Gastroesophageal sphincter (tissue), 4 donors: ENCODE results near the gene CARD14. TPM values are rescaled to one million over a fixed set of nuclear protein-coding genes. Genes with fewer than 3 reads are reported as not detected.
"Not testable (repeated sequence)": the region's sequence is repeated elsewhere in the genome, so short reads cannot be mapped to it uniquely, and the experiment has no call there.

Source experiments
- ATAC-seq: fragments of 150-250 bp; one replicate; pipeline ENCODE4 v1.9.1; 2016; ENCODE audit warnings: mild to moderate bottlenecking, moderate library complexity
- H3K27ac ChIP-seq, 4 donors: fragments of 200-600 bp; sonication (generic) in 3 of 4; 1 replicate in 3 of 4; 2 replicates in 1 of 4; pipeline ENCODE4 v1.5.1; 2016 to 2019
- H3K27me3 ChIP-seq: fragments of 200-600 bp; sonication (generic); one replicate; pipeline ENCODE4 v1.5.1; 2019
- H3K36me3 ChIP-seq, 2 donors: fragments of 200-600 bp; sonication (generic); one replicate each; pipeline ENCODE4 v1.5.1; 2019; ENCODE audit warnings: control low read depth in 1 of 2
- H3K4me1 ChIP-seq, 3 donors: fragments of 200-600 bp; sonication (generic); 1 replicate in 2 of 3; 2 replicates in 1 of 3; pipeline ENCODE4 v1.5.1; 2016 to 2019; ENCODE audit warnings: control low read depth in 2 of 3
- H3K4me3 ChIP-seq, 2 donors: fragments of 200-600 bp; sonication (generic); one replicate each; pipeline ENCODE4 v1.5.1; 2019; ENCODE audit warnings: mild to moderate bottlenecking in 1 of 2, moderate library complexity in 1 of 2
- H3K9me3 ChIP-seq, 3 donors: fragments of 200-600 bp; sonication (generic); one replicate each; pipeline ENCODE4 v1.5.1; 2017 to 2019; ENCODE audit warnings: control low read depth in 2 of 3
- EP300 ChIP-seq: sonication (generic); formaldehyde crosslinking; IDR thresholded peaks from one replicate; pipeline ENCODE4 v1.6.1; 2017; ENCODE audit warnings: antibody characterized with exemption, mild to moderate bottlenecking
- POLR2A ChIP-seq, 2 donors: fragments of 450-650 bp; IDR thresholded peaks; one replicate each; pipeline ENCODE4 v1.6.1; 2017; ENCODE audit warnings: antibody characterized with exemption in 2 of 2, mild to moderate bottlenecking in 2 of 2, moderate library complexity in 1 of 2
- POLR2AphosphoS5 ChIP-seq: sonication (generic); formaldehyde crosslinking; IDR thresholded peaks from one replicate; pipeline ENCODE4 v1.6.1; 2017; ENCODE audit warnings: antibody characterized with exemption
- WGBS, 2 donors: methylation state at CpG; one replicate each; pipeline ENCODE4 v1.1.5; 2018; ENCODE audit warnings: low coverage in 1 of 2; 5-methylcytosine and 5-hydroxymethylcytosine counted together
- total RNA-seq, 4 donors: library from RNA; depleted of rRNA; stranded (reverse); fragments of >200 nt; gene quantifications; one replicate each; pipeline ENCODE4 v1.1.0, GENCODE V29; 2016
- TF ChIP-seq, protein P1 (sequence below), 4 experiments: fragments of 200-600 bp in 2 of 4; fragments of 450-650 bp in 2 of 4; sonication (generic) in 1 of 4; IDR thresholded peaks; one replicate each; pipeline ENCODE4 v1.5.1; 2017 to 2019; ENCODE audit warnings: antibody characterized with exemption in 4 of 4, mild to moderate bottlenecking in 2 of 4, moderate library complexity in 2 of 4

CARD14 gene
- total RNA-seq, 4 donors from 2014 or later: 0.78 to 0.81 TPM; not detected in 2

DNA sequence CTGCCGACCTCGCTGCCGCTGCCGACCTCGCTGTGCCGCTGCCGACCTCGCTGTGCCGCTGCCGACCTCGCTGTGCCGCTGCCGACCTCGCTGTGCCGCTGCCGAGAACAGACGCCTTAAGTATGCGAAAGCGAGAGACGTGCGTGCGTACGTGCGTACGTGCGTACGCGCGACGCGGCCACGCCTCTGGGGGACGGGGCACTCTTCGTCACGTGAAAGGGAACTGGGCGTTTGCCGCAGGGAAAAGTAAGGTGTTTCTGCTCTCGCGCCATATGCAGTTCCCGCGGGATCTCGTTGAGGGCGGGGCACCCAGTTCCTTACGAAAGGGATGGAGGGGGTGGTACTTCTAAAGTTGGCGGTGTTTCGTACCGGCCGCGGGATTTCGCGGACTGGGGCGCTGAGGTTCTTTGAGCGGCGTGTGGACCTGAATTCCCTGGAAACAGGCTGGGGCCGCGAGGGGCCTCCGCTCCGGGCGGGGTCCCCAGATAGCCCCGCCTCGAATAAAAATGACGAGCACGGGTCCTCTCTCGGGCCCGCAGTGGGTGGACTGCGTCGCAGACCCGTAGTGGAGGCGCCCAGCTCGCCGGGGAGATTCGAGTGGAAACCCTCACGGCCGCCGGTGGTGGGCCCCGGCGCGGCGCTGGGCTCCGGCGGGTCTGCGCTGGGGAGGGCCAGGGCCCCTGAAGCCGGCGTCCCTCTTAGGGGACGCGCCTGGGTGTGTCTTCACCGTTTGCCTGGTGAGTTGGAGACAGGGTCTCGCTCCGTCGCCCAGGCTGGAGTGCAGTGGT is 22.6 kb upstream of the CARD14 start, which contains the start of gene EIF4A3:
EIF4A3 (minus strand) TSS at position 94 of the 788 bp plus-strand sequence. CDS start 167 bp downstream, outside the sequence.
- peak; percentile 74 to 88 for TF ChIP-seq POLR2A (IDR thresholded peaks at IDR 0.05)
- TF ChIP-seq POLR2AphosphoS5: peak; percentile 94
- TF ChIP-seq, protein P1, sequence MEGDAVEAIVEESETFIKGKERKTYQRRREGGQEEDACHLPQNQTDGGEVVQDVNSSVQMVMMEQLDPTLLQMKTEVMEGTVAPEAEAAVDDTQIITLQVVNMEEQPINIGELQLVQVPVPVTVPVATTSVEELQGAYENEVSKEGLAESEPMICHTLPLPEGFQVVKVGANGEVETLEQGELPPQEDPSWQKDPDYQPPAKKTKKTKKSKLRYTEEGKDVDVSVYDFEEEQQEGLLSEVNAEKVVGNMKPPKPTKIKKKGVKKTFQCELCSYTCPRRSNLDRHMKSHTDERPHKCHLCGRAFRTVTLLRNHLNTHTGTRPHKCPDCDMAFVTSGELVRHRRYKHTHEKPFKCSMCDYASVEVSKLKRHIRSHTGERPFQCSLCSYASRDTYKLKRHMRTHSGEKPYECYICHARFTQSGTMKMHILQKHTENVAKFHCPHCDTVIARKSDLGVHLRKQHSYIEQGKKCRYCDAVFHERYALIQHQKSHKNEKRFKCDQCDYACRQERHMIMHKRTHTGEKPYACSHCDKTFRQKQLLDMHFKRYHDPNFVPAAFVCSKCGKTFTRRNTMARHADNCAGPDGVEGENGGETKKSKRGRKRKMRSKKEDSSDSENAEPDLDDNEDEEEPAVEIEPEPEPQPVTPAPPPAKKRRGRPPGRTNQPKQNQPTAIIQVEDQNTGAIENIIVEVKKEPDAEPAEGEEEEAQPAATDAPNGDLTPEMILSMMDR (IDR thresholded peaks at IDR 0.05): peak in 1 of 4 experiments; percentile 29
- peak; percentile 89 for TF ChIP-seq EP300
- Histone ChIP-seq H3K36me3 (peaks cover 0 to 20% of the 10 kb centered on the region in 2 donors), H3K27ac (peak within 1 kb of the TSS; percentile 79 to 98 (median 94)), H3K9me3 (no peaks in the 10 kb centered on the region), H3K4me1 (peaks cover 0 to 49% (median 11%) of the 10 kb centered on the region in 3 donors), H3K4me3 (peak within 1 kb of the TSS; percentile 68 to 97), H3K27me3 (no peaks in the 10 kb centered on the region)
- peak; percentile 97 for ATAC-seq
- 0% methylated on average over 1 to 4 of the region's 90 CpGs for WGBS, 2 donors

DNA sequence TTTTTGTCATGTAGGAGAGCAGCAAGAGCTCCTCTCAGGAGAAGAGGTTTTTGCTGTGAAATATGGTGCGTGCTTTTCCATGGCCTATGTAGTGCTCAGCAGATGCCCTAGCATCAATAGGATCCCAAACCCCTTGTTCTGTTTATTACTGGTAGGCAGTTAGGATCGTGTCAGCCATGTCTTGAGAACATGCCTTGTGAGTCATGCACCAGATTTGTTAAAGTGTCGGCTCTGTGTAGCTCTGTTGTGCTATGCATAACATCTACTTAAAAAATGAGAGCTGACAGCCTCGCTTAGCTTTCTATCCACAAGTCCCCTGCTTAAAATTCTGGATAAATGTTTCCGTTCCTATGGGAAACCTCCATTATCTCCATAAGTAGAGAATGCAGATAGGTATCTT is 18.5 kb upstream of the CARD14 start:
- peak overlapping the region in 1 of 4 donors; percentile 9 for H3K27ac ChIP-seq
- no peak for TF ChIP-seq EP300
- peak; percentile 35 for TF ChIP-seq POLR2AphosphoS5
- peaks cover 0 to 3% (median 0%) of the 10 kb centered on the region in 3 donors for H3K9me3 ChIP-seq
- H3K27me3 ChIP-seq: no peaks in the 10 kb centered on the region
- ATAC-seq: no peak
- H3K4me1 ChIP-seq: peaks cover 0 to 24% (median 0%) of the 10 kb centered on the region in 3 donors
- H3K4me3 ChIP-seq: no peak overlapping the region
- no peaks in the 10 kb centered on the region for H3K36me3 ChIP-seq
- WGBS, 2 donors: 30 to 53% methylated on average over 2 to 3 of the region's 5 CpGs

DNA sequence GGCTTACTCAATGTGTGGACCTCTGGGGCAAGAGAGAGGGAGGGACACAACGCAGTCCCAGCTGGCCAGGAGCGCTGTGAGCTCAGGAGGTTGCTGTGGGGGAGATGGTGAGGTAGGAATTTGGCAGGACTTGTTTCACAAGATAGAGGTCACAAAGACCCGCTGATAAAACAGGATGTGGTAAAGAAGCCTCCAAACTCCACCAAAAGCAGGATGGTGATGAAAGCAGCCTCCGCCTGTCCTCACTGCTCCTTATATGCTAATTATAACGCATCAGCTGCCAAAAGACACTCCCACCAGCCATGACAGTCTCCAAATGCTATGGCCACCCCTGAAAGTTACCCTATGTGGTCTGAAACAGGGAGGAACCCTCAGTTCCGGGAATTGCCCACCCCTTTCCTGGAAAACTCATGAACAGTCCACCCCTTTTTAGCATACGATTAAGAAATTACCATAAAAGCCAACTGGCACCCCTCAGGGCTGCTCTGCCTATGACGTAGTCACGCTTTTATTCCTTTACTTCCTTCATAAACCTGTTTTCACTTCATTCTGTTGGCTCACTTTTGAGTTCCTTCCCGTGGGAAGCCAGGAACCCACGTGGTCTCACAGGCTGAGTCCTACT is 17.6 kb upstream of the CARD14 start:
- H3K27me3 ChIP-seq: no peaks in the 10 kb centered on the region
- no peak overlapping the region for H3K4me3 ChIP-seq
- ATAC-seq: no peak
- no peaks in the 10 kb centered on the region for H3K36me3 ChIP-seq
- H3K4me1 ChIP-seq: peaks cover 0 to 24% (median 0%) of the 10 kb centered on the region in 3 donors
- H3K9me3 ChIP-seq: peaks cover 0 to 3% (median 0%) of the 10 kb centered on the region in 3 donors
- TF ChIP-seq POLR2A (IDR thresholded peaks at IDR 0.05) (no peak), POLR2AphosphoS5 (no peak)
- no peak overlapping the region for H3K27ac ChIP-seq
- 69 to 81% methylated on average over 7 of the region's 11 CpGs for WGBS, 2 donors

- H3K27me3 ChIP-seq: no peaks in the 10 kb centered on the region
- H3K4me1 ChIP-seq: peaks cover 0 to 20% (median 0%) of the 10 kb centered on the region in 3 donors
- H3K4me3 ChIP-seq: no peak overlapping the region
- 87% methylated on average over 3 of the region's 3 CpGs; no CpG with 5 or more reads in 1 of the 2 donors for WGBS, 2 donors
- no peak overlapping the region for H3K27ac ChIP-seq
- ATAC-seq: no peak
- no peaks in the 10 kb centered on the region for H3K36me3 ChIP-seq
- peaks cover 0 to 3% (median 0%) of the 10 kb centered on the region in 3 donors for H3K9me3 ChIP-seq
- no peak for TF ChIP-seq POLR2A (IDR thresholded peaks at IDR 0.05)
- TF ChIP-seq POLR2AphosphoS5: no peak
- TF ChIP-seq, protein P1 (IDR thresholded peaks at IDR 0.05): no peak
- TF ChIP-seq EP300: no peak
Measured at GRCh38 chr17:80153004-80153403, 16.8 kb upstream of the CARD14 start.

- H3K27ac ChIP-seq: no peak overlapping the region
- H3K4me1 ChIP-seq: peaks cover 0 to 9% (median 0%) of the 10 kb centered on the region in 3 donors
- H3K9me3 ChIP-seq: peaks cover 0 to 3% (median 0%) of the 10 kb centered on the region in 3 donors
- no peaks in the 10 kb centered on the region for H3K27me3 ChIP-seq
- 58 to 67% methylated on average over 4 to 5 of the region's 5 CpGs for WGBS, 2 donors
- no peak overlapping the region for H3K4me3 ChIP-seq
- H3K36me3 ChIP-seq: no peaks in the 10 kb centered on the region
- ATAC-seq: no peak
- no peak for TF ChIP-seq EP300
- no peak for TF ChIP-seq POLR2A (IDR thresholded peaks at IDR 0.05)
- TF ChIP-seq POLR2AphosphoS5: no peak
- TF ChIP-seq, protein P1 (IDR thresholded peaks at IDR 0.05): no peak
Measured at GRCh38 chr17:80154166-80154565, 15.7 kb upstream of the CARD14 start.

DNA sequence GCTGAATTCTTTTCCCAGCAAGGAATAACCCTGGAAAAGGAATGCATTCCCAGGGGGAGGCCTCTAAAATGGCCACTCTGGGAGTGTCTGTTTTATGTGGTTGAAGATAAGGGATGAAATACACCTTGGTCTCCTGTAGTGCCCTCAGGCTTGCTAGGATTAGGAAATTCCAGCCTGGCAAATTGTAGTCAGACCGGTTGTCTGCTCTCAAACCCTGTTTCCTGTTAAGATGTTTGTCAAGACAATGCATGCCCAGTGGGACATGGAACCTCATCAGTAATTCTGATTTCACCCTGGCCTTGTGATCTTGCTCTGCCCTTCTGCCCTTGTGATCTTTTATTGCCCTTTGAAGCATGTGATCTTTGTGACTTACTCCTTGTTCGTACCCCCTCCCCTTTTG is 14.2 kb upstream of the CARD14 start:
- not testable (repeated sequence) for H3K9me3 ChIP-seq, H3K27ac ChIP-seq, H3K4me1 ChIP-seq, H3K4me3 ChIP-seq, H3K36me3 ChIP-seq, H3K27me3 ChIP-seq, ATAC-seq
- 62% methylated on average over 2 of the region's 2 CpGs; no CpG with 5 or more reads in 1 of the 2 donors for WGBS, 2 donors
